GM18499 (cell line): ENCODE data around the gene PAK4.

Experiments used
- ATAC-seq: cut with Tn5 transposase; IDR thresholded peaks from one replicate; pipeline ENCODE4 v1.9.1; 2021; ENCODE audit warnings: moderate number of reproducible peaks; ENCODE audit not compliant: insufficient read depth, unreplicated experiment

Gene PAK4

DNA sequence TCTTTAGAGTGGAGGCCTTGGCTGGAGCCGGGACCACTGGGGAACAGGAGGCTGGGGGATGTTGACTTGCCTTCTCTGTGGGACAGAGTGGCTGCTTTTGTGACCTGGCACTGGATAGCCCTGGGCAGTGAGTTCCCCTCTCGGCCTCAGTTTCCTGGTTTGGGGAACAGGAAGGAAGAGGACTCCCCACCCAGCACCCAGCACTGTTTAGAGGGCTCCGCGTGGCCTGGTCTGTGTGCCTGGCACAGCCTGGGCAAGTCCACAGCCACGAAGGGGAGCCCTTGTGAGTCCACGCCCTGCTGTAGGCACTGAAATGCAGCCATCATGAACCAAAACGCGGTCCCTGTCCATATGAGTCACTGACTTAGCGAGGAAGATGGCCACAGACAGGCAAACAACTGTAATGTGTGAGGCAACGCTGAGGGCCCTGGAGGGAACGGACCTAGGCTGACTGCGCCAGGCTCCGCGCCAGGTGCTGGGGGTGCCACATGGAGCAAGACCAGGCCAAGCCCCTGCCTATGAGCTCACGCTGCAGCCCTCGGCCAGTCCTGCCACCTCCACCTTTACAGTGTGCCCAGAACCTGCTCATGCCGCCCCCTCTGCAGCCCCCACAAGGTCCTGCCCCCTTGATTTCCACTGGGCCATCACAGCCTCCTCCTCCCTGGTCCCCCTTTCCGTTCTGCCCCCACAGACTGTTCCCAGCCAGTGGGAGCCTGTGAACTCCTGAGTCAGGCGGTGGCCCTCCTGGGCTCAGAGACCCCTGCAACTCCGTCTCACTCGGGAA is 35.5 kb downstream of the PAK4 start:
- ATAC-seq = no peak

DNA sequence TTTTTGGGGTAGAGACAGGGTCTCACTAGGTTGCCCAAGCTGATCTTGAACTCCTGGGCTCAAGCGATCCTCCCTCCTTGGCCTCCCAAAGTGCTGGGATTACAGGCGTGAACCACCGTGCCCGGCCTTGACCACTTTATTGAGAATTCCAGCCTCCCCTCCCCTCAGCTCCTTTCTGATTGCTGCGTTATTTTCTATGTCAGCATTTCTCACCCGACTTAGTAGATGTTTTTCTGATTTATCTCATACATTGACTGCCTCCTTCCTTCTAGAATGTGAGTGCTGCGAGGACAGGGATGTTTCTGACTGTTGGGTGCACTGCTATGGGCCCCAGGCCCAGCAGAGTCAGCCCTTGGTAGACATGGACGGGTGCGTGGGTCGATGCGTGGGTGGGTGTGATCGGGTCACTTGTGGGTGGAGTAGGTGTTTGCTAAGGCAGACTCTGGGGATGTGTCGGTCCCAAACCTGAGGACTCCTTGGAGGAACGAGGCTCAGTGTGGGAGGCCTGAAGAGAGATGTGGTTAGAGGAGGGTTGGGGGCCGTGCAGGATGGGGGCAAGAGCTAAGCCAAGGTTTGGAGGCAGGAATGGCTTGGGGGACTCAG is 37.0 kb downstream of the PAK4 start:
- no peak for ATAC-seq

DNA sequence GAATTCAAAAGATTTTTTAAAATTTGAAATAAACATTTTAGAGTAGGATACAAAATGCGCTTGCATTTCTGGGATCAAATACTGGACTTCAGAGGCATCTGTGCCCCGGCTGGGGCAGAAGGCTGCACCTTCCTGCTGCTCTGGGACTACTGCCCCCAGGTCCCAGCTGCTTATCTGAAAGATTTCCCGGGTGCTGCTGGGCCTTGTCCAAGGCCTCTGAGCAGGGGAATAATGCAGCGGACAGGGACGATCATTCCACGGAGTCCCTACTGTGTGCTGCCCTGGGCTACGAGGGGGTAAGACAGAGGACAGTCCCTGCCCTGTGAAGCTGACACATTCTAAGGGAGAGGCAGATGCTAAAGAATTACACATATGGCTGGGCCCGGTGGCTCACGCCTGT is 38.0 kb downstream of the PAK4 start:
- no peak for ATAC-seq

DNA sequence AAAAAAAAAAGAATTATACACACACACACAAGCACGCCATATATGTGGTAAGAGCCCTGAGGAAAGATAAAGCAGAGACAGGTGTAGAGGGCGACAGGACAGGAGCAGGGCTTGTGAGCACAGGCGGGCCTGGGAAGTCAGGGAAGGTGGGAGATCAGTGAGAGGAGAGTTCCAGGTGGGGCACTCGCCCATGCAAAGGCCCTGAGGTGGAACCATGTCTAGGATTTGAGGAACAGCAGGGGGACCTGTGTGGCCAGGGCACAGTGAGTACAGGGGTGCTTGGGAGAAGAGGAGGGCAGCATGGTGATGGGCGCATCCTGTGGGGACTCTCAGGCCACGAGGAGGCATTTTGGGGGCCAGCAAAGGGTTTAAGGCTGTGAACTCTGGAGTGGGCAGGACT is 38.7 kb downstream of the PAK4 start:
- no peak for ATAC-seq

DNA sequence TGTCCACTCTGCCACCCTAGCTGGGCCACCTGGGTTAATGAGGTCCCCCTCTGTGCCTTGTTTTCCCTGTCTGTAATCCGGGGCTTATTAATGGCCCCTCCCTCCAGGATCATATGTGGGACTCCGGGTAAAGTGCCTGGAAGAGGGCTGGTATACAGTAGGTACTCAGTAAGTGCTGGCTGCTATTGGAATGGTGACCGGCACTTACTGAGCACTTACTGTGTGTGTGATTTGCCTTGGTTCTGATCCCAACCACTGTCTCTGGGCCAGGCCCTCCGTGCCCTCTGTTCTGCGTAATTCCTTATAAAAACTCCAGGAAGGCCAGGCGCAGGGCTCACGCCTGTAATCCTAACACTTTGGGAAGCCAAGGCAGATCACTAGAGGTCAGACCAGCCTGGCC is 40.3 kb downstream of the PAK4 start:
- no peak for ATAC-seq

DNA sequence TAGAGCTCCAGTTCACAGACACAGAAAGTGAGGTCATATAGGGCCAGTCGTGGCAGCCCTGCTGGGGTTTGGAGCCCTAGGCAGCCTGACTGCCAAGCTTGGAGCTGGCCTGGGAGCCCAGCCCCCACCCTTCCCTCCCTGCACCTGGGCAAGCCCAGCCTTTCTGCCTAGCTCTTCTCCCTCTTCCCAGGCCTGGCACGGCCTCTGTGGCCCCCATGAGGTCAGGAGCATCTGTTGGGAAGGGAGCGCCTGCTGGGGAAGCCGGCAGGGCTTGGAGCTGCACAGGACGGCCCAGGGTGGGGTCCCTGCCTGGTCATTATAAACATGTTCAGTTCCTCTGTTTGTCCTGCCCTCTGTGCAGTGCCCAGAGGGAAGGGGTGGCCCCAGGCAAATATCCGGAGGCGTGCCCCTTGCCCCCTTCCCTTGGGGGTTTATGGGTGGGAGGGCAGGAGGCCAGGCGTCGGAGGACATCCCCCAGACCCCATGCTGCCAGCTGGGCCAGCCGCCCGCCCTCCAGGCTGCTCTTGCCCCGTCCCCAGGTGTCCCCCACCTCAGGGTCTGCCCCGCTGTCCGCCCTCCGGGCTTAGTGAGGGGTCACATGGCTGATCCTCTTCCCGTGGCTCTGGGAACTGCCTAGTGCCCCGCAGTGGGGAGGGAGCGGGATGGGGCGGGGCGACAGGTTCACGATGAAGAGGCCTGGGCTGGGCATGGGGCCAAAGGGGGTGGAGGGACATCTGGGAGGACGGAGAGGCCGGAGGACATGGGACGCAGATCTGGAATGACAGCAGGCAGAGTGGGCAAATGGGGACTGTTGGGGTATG is 41.2 kb downstream of the PAK4 start:
- no peak for ATAC-seq

DNA sequence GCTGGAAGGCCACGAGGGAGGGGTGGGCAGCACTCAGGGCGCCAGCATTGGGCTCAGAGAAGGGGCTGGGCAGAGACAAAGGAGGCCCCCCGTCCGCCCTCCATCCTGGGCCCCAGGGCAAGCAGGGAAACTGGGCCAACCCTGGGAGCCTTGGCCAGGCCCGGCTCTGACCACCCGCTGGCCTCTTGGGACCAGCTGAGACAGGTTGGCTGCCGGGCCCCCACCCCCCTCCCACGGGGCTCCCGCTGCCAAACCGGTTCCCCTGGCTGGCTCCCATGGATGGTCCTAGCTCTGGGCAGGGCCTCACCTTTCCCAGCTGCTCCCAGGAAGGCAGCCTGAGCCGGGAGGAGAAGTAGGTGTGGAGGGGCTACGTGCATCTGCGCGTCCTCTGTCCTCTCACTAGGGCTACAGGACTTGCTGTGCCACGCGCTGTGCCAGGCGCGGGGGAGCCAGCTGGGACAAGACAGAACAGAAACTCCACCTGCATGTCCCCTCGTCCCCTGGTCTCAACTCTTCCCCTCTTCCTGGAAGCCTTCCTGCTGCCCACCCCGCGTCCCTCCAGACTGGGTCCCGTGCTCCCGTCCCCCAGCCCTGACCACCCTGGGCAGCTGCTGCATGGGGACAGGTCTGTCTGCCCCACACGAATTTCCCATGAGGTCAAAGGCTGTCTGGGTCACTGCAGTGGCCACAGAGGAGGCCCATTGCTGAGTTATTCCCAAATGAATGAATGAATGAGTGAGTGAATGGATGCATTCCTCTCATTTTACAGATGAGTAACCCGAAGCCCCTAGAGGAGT is 42.1 kb downstream of the PAK4 start:
- no peak for ATAC-seq

DNA sequence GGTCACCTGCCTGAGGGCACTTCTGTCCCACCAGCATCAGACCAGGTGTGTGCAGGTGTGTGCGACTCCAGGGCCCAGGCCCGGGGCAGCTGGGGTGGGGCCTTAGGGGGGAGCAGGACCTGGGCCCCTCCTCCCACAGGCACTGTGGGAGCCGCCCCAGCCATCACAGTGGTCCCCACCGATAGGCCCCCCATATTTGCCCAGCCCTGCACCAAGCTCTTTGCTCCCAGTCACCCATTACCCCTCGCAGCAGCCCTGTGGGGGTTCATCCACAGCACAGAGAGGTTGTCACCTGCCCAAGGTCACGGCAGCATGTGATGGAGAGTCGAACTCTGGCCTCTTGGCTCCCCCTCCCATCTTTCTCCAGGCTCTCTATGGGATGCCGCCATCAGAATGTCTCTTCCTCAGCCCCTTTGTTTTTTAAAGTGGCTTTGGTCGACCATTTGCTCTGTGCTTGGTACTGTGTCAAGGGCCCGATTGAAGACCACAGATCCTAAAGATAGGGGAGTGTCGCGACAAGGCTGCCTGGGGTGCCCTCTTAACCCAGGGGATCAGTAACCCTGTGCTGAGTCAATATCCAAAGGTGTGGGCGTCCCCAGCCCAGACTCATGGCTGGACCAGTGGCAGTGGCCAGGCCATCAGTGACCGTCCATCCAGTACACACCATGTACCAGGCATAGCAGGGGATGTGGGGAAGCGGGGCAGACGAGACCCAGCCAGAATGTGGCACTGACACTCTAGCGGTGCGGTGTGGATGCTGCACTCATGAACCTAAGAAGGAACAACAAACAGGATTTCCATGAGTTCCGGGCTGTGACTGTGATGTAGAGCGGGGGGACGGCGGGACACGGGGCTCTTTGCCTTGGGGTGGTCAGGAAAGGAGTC is 42.9 kb downstream of the PAK4 start:
- ATAC-seq = no peak

DNA sequence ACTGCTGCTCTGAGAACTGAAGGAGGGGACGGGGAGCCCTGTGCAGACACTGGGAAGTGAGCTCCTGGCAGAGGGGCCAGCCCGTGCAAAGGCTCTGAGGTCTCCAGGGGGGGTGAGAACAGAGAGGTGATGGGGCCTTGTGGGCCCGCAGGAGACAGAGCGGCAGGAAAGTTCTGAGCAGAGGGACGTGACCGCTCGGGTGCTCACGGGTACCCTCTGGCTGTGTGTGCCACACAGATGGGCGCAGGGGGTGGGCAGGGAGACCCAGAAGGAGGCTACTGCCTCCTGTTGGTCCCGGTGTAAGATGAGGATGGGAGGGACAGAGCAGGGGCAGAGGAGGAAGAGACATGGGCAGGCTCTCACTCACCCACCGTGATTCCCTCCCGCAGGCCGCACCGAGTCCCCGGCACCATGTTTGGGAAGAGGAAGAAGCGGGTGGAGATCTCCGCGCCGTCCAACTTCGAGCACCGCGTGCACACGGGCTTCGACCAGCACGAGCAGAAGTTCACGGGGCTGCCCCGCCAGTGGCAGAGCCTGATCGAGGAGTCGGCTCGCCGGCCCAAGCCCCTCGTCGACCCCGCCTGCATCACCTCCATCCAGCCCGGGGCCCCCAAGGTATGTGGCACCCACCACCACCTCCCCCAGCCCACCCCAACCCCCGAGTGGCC is 43.7 kb downstream of the PAK4 start:
- ATAC-seq = no peak

DNA sequence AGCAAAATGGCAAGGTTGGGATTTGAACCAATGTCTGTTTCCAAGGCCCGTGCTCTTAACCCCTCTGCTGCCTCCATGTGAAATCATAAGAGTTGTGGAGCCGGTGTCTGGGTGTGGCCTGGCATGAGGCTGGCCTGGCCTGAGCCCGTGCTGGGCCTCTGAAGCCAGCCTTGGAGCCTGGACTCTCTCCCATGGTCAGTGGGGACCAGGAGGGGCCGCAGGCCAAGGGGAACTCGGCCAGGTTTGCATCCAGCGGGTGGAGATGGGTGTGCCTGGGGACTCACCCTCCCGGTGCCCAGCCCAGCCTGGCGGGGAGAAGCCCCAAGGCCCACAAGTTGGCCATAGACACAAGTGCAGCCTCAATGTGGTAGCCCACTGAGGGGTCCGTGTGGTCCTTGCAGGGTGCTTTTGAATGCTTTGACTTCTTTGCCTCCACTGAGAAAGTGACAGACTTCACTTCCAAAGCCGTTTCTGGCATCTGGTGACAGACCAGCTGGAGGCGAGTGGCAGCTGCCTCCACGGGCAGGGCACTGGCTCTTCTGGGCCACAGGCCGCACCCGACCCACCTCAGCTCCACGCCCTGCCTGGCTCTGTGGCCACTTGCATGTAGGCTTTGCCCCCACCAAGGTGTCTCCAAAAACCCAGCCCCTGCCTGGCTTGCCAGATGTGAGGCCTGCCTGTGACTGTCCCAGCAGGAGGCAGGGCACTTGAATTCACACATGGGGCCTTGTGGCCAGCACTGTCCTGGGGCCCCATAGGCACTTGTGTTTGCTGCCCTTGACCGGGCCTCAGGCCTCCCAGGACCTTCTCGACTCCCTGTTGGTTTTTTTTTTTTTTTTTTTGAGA is 45.0 kb downstream of the PAK4 start:
- ATAC-seq = no peak

DNA sequence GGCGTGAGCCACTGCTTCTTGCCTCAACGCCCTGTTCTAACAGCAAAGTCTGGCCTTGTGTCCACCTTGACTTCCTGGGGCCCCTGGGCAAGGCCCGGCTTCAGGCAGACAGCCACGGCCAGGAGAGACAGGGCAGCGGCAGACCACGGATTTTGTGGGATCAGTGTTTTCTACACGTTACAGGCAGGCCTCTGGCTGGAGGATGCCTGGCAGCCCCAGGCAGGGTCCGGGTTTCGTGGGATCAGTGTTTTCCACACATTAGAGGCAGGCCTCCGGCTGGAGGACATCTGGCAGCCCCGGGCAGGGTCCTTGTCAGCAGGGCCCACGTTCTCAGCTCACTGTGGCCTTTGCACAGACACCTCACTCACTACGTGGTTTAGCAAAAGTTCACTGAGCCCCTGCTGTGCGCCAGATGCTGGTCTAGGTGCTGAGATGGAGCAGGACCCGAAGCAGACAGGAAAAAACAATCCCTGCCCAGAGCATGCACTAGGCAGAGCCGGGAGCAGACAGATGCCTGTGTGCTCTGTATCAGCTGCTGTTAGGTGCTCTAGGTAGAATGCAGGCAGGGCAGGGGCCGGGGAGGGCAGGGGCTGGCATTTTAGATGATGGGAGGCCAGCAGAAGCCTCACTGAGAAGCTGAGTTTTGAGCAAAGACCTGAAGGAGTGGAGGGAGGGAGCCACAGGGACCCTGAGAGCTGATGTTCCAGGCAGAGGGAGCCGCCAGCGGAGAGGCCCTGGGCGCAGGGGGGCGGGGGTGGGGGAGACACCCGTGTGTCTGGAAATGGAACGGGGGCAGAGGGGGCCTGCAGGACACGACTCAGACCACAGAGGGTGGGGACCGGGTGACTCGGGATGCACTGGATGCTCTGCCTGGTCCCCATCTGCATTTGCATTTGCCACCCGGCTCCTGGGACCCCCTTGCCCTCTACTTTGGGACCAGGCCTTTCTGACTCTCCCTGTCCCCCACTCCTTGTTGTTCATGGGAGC is 46.2 kb downstream of the PAK4 start:
- no peak for ATAC-seq

DNA sequence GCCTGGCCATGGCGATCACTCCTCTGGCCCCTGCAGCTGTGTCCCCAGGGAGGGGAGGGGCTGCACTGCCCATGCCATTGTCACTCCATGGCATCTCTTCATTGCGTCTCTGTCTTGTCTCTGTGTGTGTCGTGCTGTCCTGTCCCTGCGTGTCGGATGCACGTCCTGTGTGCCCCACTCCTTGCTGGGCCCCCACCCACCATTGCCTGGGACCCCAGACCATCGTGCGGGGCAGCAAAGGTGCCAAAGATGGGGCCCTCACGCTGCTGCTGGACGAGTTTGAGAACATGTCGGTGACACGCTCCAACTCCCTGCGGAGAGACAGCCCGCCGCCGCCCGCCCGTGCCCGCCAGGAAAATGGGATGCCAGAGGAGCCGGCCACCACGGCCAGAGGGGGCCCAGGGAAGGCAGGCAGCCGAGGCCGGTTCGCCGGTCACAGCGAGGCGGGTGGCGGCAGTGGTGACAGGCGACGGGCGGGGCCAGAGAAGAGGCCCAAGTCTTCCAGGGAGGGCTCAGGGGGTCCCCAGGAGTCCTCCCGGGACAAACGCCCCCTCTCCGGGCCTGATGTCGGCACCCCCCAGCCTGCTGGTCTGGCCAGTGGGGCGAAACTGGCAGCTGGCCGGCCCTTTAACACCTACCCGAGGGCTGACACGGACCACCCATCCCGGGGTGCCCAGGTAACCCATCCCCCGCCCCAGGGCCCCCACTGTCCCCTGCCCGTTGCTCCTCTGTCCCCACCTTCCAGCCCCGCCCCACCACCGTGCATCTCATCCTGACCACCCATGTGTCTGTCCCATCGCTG is 47.3 kb downstream of the PAK4 start:
- ATAC-seq = no peak

DNA sequence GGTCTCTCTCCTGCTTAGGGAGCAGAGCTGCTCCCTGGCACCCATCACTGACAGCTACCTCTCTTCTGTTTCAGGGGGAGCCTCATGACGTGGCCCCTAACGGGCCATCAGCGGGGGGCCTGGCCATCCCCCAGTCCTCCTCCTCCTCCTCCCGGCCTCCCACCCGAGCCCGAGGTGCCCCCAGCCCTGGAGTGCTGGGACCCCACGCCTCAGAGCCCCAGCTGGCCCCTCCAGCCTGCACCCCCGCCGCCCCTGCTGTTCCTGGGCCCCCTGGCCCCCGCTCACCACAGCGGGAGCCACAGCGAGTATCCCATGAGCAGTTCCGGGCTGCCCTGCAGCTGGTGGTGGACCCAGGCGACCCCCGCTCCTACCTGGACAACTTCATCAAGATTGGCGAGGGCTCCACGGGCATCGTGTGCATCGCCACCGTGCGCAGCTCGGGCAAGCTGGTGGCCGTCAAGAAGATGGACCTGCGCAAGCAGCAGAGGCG is 48.0 kb downstream of the PAK4 start:
- no peak for ATAC-seq

DNA sequence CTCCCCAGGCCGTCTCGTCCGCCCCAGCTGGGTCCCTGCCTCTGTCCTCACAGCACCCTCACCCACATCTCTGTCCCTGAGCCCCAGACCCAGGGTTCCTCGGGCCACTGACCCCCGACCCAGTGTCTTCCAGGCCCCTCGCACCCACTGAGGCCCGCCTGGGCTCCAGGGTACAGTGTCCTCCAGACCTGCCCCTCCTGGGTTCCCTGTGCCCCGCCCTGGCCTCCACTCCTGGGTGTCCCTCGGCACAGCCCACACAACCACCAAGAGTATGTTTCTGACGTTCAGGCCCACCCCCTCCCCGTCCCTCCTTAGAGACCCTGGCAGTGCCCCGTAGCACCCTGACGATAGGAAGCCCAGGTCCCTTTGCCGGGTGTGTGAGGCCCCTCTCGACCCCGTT is 48.6 kb downstream of the PAK4 start:
- ATAC-seq = no peak

DNA sequence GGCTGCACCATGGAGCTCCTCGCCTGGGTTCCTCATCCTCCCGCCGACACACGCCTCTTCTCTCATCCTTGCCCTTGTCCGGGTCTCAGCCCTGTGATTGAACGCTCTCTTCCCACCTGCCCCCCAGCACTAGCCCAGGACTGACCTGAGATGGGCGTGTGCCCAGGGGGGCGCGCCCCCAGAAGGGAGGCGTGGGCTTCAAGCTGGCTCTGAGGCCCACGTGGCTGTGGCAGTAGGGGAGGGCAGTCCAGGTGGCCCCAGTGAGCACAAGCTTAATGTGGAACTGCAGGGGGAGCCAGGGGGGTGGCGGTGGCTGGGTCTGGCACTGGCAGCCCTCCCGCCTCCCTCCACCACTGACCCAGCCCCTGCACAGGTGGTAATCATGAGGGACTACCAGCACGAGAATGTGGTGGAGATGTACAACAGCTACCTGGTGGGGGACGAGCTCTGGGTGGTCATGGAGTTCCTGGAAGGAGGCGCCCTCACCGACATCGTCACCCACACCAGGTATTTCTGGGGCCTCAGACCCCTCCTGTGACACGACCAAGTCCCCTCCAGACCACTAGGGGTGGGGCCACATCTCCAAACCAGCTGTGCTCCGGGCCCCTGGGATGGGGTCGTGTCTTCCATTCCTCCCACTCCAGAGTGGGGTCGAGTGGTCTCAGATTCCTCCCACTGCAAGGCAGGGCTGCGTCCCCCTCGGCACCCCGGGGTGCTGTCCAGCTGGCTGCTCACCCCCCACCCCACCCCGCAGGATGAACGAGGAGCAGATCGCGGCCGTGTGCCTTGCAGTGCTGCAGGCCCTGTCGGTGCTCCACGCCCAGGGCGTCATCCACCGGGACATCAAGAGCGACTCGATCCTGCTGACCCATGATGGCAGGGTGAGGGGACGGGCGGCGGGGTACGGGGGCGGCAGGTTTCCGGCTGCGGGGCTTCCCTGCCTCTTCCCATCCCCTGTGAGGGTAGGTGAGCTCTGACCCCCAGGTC is 49.3 kb downstream of the PAK4 start:
- ATAC-seq = no peak
